Skeletal muscle cell (primary cell): ENCODE results near the gene CCDC88C.

Experiments
- DNase-seq: peaks from one replicate; pipeline ENCODE4 v3.0.0-alpha.2; 2010; ENCODE audit warnings: low read depth
- H3K4me3 ChIP-seq: 2 replicates; pipeline ENCODE4 v1.5.1; 2011; ENCODE audit warnings: low read depth, mild to moderate bottlenecking, control low read depth, low read length, moderate library complexity

CCDC88C gene

GRCh38 chr14:91303091-91303923, 114.3 kb downstream of the CCDC88C start:
- H3K4me3 ChIP-seq: no peak overlapping the region

GRCh38 chr14:91302391-91302790, 115.2 kb downstream of the CCDC88C start:
- DNase-seq: no peak
- no peak overlapping the region for H3K4me3 ChIP-seq

More at GRCh38 chr14:91303091-91303923, 114.3 kb downstream of the CCDC88C start:
- no peak for DNase-seq

- DNase-seq: no peak
- H3K4me3 ChIP-seq: no peak overlapping the region
These were observed 116.7 kb downstream of the CCDC88C start for GRCh38 chr14:91300957-91301356.

- DNase-seq: no peak
- no peak overlapping the region for H3K4me3 ChIP-seq
These were observed 117.2 kb downstream of the CCDC88C start for GRCh38 chr14:91300283-91300895.

GRCh38 chr14:91299121-91300115, 118.2 kb downstream of the CCDC88C start:
- H3K4me3 ChIP-seq: no peak overlapping the region
- DNase-seq: no peak

GRCh38 chr14:91298576-91298975, 119.0 kb downstream of the CCDC88C start:
- H3K4me3 ChIP-seq: no peak overlapping the region
- DNase-seq: no peak

GRCh38 chr14:91297081-91297711, 120.4 kb downstream of the CCDC88C start:
- DNase-seq: no peak
- H3K4me3 ChIP-seq: no peak overlapping the region

GRCh38 chr14:91295851-91296796, 121.5 kb downstream of the CCDC88C start:
- no peak for DNase-seq

GRCh38 chr14:91295276-91295845, 122.3 kb downstream of the CCDC88C start:
- no peak for DNase-seq
- H3K4me3 ChIP-seq: no peak overlapping the region

More at GRCh38 chr14:91295851-91296796, 121.5 kb downstream of the CCDC88C start:
- H3K4me3 ChIP-seq: no peak overlapping the region

- no peak overlapping the region for H3K4me3 ChIP-seq
- no peak for DNase-seq
These were observed 123.5 kb downstream of the CCDC88C start for GRCh38 chr14:91294153-91294552.

- no peak for DNase-seq
- no peak overlapping the region for H3K4me3 ChIP-seq
These were observed 124.3 kb downstream of the CCDC88C start for GRCh38 chr14:91293281-91293680.

- H3K4me3 ChIP-seq: no peak overlapping the region
- DNase-seq: no peak
These were observed 125.1 kb downstream of the CCDC88C start for GRCh38 chr14:91292491-91292890.

- H3K4me3 ChIP-seq: no peak overlapping the region
- DNase-seq: no peak
These were observed 125.7 kb downstream of the CCDC88C start for GRCh38 chr14:91291786-91292405.

GRCh38 chr14:91290986-91291385, 126.6 kb downstream of the CCDC88C start:
- no peak overlapping the region for H3K4me3 ChIP-seq
- no peak for DNase-seq

- H3K4me3 ChIP-seq: no peak overlapping the region
- no peak for DNase-seq
These were observed 128.2 kb downstream of the CCDC88C start for GRCh38 chr14:91289464-91289863.

GRCh38 chr14:91288876-91289275, 128.7 kb downstream of the CCDC88C start:
- no peak overlapping the region for H3K4me3 ChIP-seq
- DNase-seq: no peak

GRCh38 chr14:91286530-91286937, 131.1 kb downstream of the CCDC88C start:
- H3K4me3 ChIP-seq: no peak overlapping the region
- DNase-seq: peak; percentile 22
